PFSK-1 (cell line): ENCODE measurements around the gene LMO3. TPM values are rescaled to one million over a fixed set of nuclear protein-coding genes. Genes with fewer than 3 reads are reported as not detected.

Experiments
- FOXP2 ChIP-seq: optimal IDR thresholded peaks from 2 replicates; pipeline ENCODE3; 2011; ENCODE audit warnings: borderline replicate concordance, control low read depth, inconsistent platforms; ENCODE audit not compliant: insufficient read depth; ENCODE audit errors: extremely low read length, extremely low read depth
- POLR2AphosphoS5 ChIP-seq: IDR thresholded peaks from 2 replicates; pipeline ENCODE4 v1.6.1; 2012; ENCODE audit warnings: low read depth, mild to moderate bottlenecking, control low read depth, low read length, moderate library complexity
- REST ChIP-seq, 2 experiments: IDR thresholded peaks; 2 replicates each; pipeline versions ENCODE4 v1.6.1 to v1.8.0; 2011 to 2012; ENCODE audit warnings: low read depth in 2 of 2, low read length in 2 of 2, control low read depth in 1 of 2, inconsistent platforms in 1 of 2, mild to moderate bottlenecking in 1 of 2, moderate library complexity in 1 of 2; ENCODE audit not compliant: insufficient read depth in 1 of 2
- SIN3A ChIP-seq: IDR thresholded peaks from 2 replicates; pipeline ENCODE4 v1.6.1; 2012; ENCODE audit warnings: mild to moderate bottlenecking, low read length, moderate library complexity, borderline replicate concordance; ENCODE audit not compliant: insufficient read depth
- TAF1 ChIP-seq: IDR thresholded peaks from 2 replicates; pipeline ENCODE4 v1.6.1; 2012; ENCODE audit warnings: low read length, control low read depth, borderline replicate concordance; ENCODE audit not compliant: insufficient read depth
- polyA plus RNA-seq: library from polyadenylated mRNA; unstranded; fragments of >200 nt; gene quantifications from one replicate; pipeline ENCODE4 v1.2.1, GENCODE V29; 2012; ENCODE audit warnings: low read depth, missing spikeins; ENCODE audit not compliant: insufficient read length

Gene LMO3
- polyA plus RNA-seq = not detected

- no peak for TF ChIP-seq REST (IDR thresholded peaks at IDR 0.05; ENCODE audit: insufficient read depth in 1 of 2, low read depth in 2 of 2, low read length in 2 of 2)
- no peak for TF ChIP-seq SIN3A
- no peak for TF ChIP-seq FOXP2
- TF ChIP-seq POLR2AphosphoS5 = no peak
- TF ChIP-seq TAF1 = no peak
Observed at GRCh38 chr12:16606117-16606200, at the start of gene LMO3. LMO3 (minus strand) TSS chr12:16606162; CDS start chr12:16600860, 5,302 bp downstream.

GRCh38 chr12:16636435-16637055, 30.6 kb upstream of the LMO3 start:
- TF ChIP-seq POLR2AphosphoS5 = no peak
- TF ChIP-seq SIN3A = no peak
- no peak for TF ChIP-seq FOXP2
- TF ChIP-seq TAF1 = no peak
- TF ChIP-seq REST (IDR thresholded peaks at IDR 0.05; ENCODE audit: insufficient read depth in 1 of 2, low read depth in 2 of 2, low read length in 2 of 2) = no peak

- TF ChIP-seq REST (IDR thresholded peaks at IDR 0.05; ENCODE audit: insufficient read depth in 1 of 2, low read depth in 2 of 2, low read length in 2 of 2) = no peak
- TF ChIP-seq FOXP2 = no peak
- no peak for TF ChIP-seq TAF1
- TF ChIP-seq SIN3A = no peak
- TF ChIP-seq POLR2AphosphoS5 = no peak
Observed at GRCh38 chr12:16634786-16635185, 28.8 kb upstream of the LMO3 start.

- TF ChIP-seq SIN3A (no peak), FOXP2 (no peak), POLR2AphosphoS5 (no peak), TAF1 (no peak), REST (IDR thresholded peaks at IDR 0.05; ENCODE audit: insufficient read depth in 1 of 2, low read depth in 2 of 2, low read length in 2 of 2) (no peak)
Observed at GRCh38 chr12:16626991-16627390, 21.0 kb upstream of the LMO3 start.

- TF ChIP-seq REST (IDR thresholded peaks at IDR 0.05; ENCODE audit: insufficient read depth in 1 of 2, low read depth in 2 of 2, low read length in 2 of 2) (no peak), FOXP2 (no peak), POLR2AphosphoS5 (no peak), TAF1 (no peak), SIN3A (no peak)
Observed at GRCh38 chr12:16622338-16622737, 16.4 kb upstream of the LMO3 start.
